Activated gamma-delta T cell treated with anti-CD3 and anti-CD28 coated beads, Interleukin-2, amount 50 U/mL, for 16 hours (primary cell): ENCODE measurements around the gene MEGF10.
"Not testable (repeated sequence)": the region's sequence is repeated elsewhere in the genome, so short reads cannot be mapped to it uniquely, and the experiment has no call there.

Source experiments
- DNase-seq: peaks from one replicate; pipeline ENCODE4 v3.0.0-alpha.2; 2020; ENCODE audit warnings: low read depth

Gene MEGF10

GRCh38 chr5:127298036-127298429, 7.4 kb downstream of the MEGF10 start:
- no peak for DNase-seq

DNA sequence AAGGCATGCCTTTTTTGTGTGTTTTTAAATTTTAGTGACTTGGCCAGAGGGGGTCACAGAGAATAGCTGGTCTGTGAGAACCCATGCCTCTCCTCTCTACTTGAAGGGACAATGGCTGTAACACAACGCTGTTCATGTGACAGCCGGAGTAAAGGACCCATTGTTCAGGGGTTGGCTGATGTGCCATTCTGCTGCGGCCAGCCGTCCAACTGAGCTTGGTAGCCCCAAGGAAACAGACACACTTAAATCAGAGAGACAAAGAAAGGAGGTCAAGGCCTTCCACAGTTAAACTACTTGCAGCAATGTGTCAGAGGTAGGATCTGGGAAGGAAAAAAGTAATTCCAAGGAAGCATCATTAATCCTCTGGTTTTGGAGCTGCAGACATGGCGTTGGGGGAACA, 8.1 kb downstream of the MEGF10 start:
- no peak for DNase-seq

- DNase-seq = no peak
Observed at GRCh38 chr5:127299678-127300077, 9.1 kb downstream of the MEGF10 start.

DNA sequence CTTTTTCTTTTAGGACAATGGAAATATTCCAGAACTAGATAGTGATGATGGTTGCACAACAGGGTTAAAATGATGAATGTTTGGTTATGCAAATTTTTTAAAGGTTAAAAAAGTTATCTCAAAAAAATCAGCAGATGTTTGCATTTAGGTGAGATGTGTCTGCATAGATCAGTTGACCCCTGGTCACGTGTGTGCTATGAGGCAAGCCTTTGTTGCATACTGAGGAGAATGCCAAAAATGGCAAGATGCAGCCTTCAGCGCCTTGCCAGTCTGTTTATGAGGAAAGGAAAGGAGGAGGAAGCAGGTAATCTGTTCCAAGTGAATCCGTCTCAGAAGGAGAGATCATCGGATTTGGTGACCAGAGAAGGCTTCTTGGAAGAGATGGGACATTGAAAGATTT, 11.9 kb downstream of the MEGF10 start:
- DNase-seq = no peak

DNA sequence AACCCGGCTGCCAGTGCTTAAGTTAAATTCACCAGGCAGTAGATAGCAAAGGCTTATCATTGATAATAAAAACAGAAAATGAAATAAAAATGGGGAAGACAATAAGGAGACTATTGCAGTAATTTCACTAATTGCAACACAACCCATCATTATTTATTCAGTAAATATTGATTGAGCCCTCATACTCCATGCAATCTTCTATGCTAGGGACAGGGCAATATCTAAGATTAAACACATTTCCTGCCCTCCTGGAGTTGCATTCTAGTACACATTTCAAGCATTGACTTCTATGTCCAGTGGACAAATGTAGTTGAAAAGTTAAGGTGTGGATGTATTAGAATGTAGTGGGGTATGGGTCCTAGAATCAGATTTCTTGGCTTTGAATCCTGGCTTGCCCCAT, 12.8 kb downstream of the MEGF10 start:
- no peak for DNase-seq

- DNase-seq = no peak
Observed at GRCh38 chr5:127305493-127305892, 14.9 kb downstream of the MEGF10 start.

DNA sequence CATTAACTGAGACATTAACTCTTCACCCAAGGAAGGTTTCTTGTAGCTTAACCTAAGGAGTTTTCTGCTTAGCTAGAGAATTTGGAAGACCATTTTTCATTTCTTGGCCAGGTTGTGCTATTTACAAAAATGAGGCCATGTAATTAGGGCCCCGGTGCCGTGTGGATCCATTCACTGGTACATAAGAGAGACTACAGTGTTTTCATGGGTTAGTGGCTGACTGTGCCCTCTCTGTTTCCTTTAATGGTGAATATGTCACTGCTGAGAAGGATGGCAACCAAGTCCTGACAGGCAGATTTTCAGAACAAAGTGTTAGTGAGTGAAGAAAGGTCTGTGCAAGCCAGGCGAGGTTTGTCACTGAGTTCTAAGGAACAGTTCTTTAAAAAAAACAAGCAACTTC, 15.4 kb downstream of the MEGF10 start:
- no peak for DNase-seq

GRCh38 chr5:127306647-127307046, 16.1 kb downstream of the MEGF10 start:
- no peak for DNase-seq

DNA sequence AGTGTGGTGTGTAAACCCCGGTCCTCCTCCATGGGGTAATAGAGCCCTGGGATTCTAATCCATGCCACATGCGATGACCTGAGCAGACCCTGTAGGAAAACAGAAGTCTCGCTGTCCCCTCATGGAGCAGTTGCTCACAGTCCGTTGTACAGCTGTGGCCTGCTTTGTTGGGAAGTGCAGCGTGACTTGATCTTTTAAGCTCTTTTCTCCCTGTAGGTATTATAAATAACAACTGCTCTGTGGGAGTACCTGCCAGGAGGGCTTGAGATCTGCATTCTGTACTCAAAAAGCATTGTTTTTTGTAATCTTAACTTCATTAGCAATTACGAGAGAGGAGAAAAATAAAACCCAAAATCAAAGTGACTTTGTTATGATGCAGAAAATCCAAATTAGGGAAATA, 17.3 kb downstream of the MEGF10 start:
- DNase-seq = no peak

DNA sequence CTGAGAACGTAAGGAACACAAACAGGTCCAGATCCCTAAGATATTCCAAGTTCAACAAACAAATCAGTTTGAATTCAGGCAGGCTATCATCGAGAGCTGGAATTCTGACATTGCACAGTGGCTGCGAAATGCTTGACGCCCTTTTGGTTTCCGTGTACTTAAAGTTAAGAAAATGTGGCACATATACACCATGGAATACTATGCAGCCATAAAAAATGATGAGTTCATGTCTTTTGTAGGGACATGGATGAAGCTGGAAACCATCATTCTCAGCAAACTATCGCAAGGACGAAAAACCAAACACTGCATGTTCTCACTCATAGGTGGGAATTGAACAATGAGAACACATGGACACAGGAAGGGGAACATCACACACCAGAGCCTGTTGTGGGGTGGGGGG, 17.7 kb downstream of the MEGF10 start:
- DNase-seq = not testable (repeated sequence)

DNA sequence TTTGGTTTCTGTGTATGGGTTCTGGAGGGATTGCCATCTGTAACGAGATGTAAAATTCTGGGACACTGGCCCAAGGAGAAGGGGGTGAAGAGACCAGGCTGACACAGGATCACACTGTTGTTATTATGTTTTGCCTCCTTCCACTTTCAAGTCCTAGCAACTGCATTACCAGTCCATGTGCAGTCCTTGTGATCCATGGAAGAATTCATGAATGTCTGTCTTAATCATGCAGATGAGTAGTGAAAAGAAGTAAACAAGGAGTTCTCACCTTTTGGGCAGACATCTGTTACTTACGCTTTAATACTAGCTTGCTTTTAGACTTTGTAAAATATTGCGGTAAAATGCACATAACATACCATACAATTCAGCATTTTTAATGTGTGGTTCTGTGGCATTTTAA, 18.3 kb downstream of the MEGF10 start:
- no peak for DNase-seq

GRCh38 chr5:127311349-127311748, 20.8 kb downstream of the MEGF10 start:
- DNase-seq = no peak

DNA sequence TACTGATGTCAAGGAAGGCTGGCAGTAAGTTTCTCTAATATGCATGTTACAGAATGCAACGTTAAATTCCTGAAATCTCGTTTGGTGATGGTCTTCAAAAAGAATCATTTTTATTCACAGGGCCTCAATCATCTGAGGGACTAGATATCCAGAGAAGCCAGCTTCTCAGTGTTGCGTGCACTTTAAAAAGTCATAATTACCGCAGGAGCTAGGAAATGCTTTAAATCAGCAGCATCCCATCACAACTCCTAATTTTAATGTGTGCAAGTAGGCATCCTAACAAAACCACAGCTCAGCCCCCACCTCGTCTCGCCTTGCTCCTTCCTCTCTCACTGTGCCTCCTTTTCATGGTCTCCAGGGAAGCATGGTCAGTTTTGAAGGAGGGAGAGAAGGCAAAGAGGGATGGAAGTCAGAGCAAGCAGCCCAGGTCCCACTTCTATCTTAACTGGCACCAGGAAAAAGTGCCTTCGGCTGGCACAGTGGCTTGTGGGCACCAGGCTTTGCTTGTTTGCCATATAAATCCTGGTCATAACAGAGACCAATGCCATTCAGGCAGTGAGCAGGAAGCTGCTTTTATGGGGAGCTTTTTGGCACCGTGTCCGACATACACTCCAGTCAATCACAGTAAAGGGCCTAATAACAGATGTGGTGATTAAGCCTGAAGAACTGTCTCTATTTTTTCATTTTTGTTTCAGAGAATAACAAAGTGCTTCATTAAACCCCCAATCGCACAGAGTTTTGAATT, 21.4 kb downstream of the MEGF10 start:
- no peak for DNase-seq

GRCh38 chr5:127313379-127313778, 22.8 kb downstream of the MEGF10 start:
- no peak for DNase-seq

GRCh38 chr5:127313847-127314473, 23.4 kb downstream of the MEGF10 start:
- DNase-seq = peak; percentile 38

DNA sequence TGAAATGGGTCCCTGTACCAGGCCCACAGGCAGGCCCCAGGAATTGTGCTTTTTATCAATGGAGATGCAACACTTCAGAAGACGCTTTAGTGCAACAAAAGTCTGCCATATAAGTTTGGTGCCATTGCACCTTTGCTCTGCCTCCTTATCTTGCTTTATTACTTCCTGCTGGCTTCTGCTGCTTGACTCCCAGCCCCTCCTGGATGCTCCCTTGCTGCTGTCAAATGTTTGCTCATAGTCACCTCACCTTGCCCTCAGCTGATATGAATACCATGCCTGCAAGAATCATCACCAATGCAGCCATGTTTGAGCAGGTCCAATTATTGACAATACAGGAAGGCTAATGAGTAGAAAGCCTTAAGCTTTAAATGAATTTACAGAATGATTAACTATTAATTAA, 25.4 kb downstream of the MEGF10 start:
- DNase-seq = no peak

- DNase-seq = not testable (repeated sequence)
Observed at GRCh38 chr5:127317385-127317784, 26.8 kb downstream of the MEGF10 start.

DNA sequence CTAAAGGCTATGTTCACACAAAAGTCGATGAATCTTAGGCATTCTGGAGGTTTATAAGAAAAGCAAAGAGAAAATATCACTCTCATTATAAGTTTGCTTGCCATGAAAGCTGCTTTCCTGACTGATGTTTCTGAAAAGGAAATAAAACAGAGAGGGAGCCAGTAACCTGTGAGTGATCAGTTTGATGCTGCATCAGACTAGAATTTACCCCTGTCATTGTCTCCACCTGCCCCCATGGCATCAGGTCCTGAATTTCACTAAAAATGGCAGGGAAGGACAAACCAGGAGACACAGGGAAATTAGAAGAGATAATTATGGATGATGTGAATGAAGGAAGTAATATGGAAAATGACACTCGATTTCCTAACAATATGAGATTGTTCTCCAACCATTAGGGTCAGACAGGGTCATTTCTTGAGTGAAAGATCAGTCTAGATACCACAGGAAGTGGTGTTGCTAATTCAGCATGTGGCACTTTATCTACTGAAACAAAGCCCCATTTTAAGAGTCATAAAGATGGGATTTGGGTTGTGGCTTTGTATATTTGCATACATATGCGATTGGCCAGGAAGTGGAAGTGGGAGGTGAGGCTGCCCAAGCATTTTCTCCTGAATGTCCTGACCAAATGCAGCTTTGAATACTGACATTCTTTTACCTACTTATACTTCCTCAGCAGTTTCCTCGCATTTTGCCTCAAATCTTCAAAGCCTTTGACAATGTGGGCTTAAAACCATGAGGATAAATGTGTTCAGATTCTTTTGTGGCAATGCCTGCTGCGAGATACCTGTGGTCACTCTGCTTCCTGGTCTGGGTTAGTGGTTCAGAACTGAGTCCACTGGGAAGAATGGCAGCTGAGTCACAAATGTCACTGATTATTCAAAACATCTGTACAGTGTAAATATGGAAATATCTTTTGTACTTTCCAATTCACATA, 29.7 kb downstream of the MEGF10 start:
- DNase-seq = no peak

- DNase-seq = no peak
Observed at GRCh38 chr5:127321465-127321864, 30.9 kb downstream of the MEGF10 start.

- DNase-seq = no peak
Observed at GRCh38 chr5:127322403-127322802, 31.8 kb downstream of the MEGF10 start.

- DNase-seq = no peak
Observed at GRCh38 chr5:127324756-127325155, 34.2 kb downstream of the MEGF10 start.

DNA sequence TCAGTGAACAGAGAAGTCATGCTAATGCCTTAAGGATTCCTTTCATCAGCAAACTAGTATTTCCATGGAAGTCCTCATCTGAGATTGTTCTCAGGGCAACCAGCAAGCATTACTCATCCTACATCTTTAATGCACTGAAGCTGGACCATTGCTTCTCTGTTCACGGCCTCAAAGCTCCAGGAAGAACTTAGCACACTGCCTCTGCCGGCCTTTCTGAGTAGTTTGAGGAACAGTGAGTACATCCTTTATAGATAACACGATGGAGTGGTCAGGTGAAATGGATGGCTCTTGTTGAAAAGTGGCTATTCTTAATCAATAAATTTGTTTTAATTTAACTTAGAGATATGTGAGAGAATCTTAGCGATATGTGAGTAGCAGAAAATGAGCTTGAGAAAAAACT, 35.8 kb downstream of the MEGF10 start:
- no peak for DNase-seq
